ENCODE results near the gene PLVAP.

- no peak for TF ChIP-seq GATA2 (IDR thresholded peaks at IDR 0.05; ENCODE audit: low read depth, low read length)
- no peak for TF ChIP-seq GATA3 (IDR thresholded peaks at IDR 0.05; ENCODE audit: low read depth, low read length)
Measured at GRCh38 chr19:17332360-17332676, 44.8 kb downstream of the PLVAP start.
